WI38 (cell line): Measurements from ENCODE around the gene TIMM21.

Experiments
- H3K4me3 ChIP-seq: 2 replicates; pipeline ENCODE4 v1.5.1; 2011; ENCODE audit warnings: low read depth, mild to moderate bottlenecking, control low read depth, low read length
- CTCF ChIP-seq: IDR thresholded peaks from 2 replicates; pipeline ENCODE4 v1.5.1; 2012; ENCODE audit warnings: low read depth, mild to moderate bottlenecking, control low read depth, low read length

Gene TIMM21

GRCh38 chr18:74198453-74198852 lies 50.1 kb downstream of the TIMM21 start:
- H3K4me3 ChIP-seq, result no peak overlapping the region
- no peak for TF ChIP-seq CTCF

- TF ChIP-seq CTCF, result no peak
- no peak overlapping the region for H3K4me3 ChIP-seq
These were observed 52.5 kb downstream of the TIMM21 start for GRCh38 chr18:74200780-74201179.

GRCh38 chr18:74203811-74204210 lies 55.5 kb downstream of the TIMM21 start:
- no peak for TF ChIP-seq CTCF

GRCh38 chr18:74204526-74205152 lies 56.3 kb downstream of the TIMM21 start:
- TF ChIP-seq CTCF, result no peak
- H3K4me3 ChIP-seq, result no peak overlapping the region

More at GRCh38 chr18:74203811-74204210, 55.5 kb downstream of the TIMM21 start:
- no peak overlapping the region for H3K4me3 ChIP-seq
